GM21390 (cell line): Measurements from ENCODE around the gene ATP10A.

Source experiments
- ATAC-seq: cut with Tn5 transposase; IDR thresholded peaks from one replicate; pipeline ENCODE4 v1.9.1; 2021; ENCODE audit not compliant: unreplicated experiment

Gene ATP10A

GRCh38 chr15:25708391-25708790 is 154.7 kb downstream of the ATP10A start:
- ATAC-seq, result no peak

GRCh38 chr15:25707656-25708365 is 155.3 kb downstream of the ATP10A start:
- ATAC-seq, result no peak

- no peak for ATAC-seq
Observed at GRCh38 chr15:25706176-25706955, 156.8 kb downstream of the ATP10A start.

- ATAC-seq, result no peak
Observed at GRCh38 chr15:25705433-25706115, 157.6 kb downstream of the ATP10A start.

- no peak for ATAC-seq
Observed at GRCh38 chr15:25703726-25704125, 159.4 kb downstream of the ATP10A start.

- ATAC-seq, result no peak
Observed at GRCh38 chr15:25701721-25702465, 161.2 kb downstream of the ATP10A start.

GRCh38 chr15:25700916-25701315 is 162.2 kb downstream of the ATP10A start:
- no peak for ATAC-seq

GRCh38 chr15:25697586-25697985 is 165.5 kb downstream of the ATP10A start:
- ATAC-seq, result no peak

GRCh38 chr15:25695875-25696760 is 167.0 kb downstream of the ATP10A start:
- no peak for ATAC-seq

GRCh38 chr15:25694823-25695312 is 168.3 kb downstream of the ATP10A start:
- ATAC-seq, result no peak

- ATAC-seq, result no peak
Observed at GRCh38 chr15:25694239-25694584, 168.9 kb downstream of the ATP10A start.

GRCh38 chr15:25693321-25694238 is 169.5 kb downstream of the ATP10A start:
- no peak for ATAC-seq

- no peak for ATAC-seq
Observed at GRCh38 chr15:25691544-25692430, 171.3 kb downstream of the ATP10A start.

GRCh38 chr15:25690673-25691543 is 172.2 kb downstream of the ATP10A start:
- no peak for ATAC-seq

- ATAC-seq, result no peak
Observed at GRCh38 chr15:25689592-25689991, 173.5 kb downstream of the ATP10A start.

- ATAC-seq, result no peak
Observed at GRCh38 chr15:25688166-25688565, 175.0 kb downstream of the ATP10A start.

GRCh38 chr15:25687689-25688088 is 175.4 kb downstream of the ATP10A start:
- ATAC-seq, result no peak
